HepG2 (cell line): ENCODE results near the gene SDK1. TPM values are rescaled to one million over a fixed set of nuclear protein-coding genes. Genes with fewer than 3 reads are reported as not detected.

Experiments
- ATAC-seq: fragments of 200-7000 bp; cut with Tn5 transposase; 3 replicates; pipeline ENCODE4 v1.9.1; 2020; ENCODE audit warnings: mild to moderate bottlenecking, moderate library complexity
- BruUV-seq: library from RNA; stranded (reverse); fragments of 400-500 nt; replicated peaks from 2 replicates; lab custom pipeline; 2021; lab: Mats Ljungman, UMichigan
- CTCF ChIA-PET: fragments of 300-600 bp; formaldehyde crosslinking; extraction: SDS; loops from one replicate; lab custom pipeline; 2021; ENCODE audit warnings: low total read pairs, inconsistent platforms, low intra/inter-chr PET ratio; lab: Yijun Ruan, JAX
- POLR2A ChIA-PET: fragments of 350-600 bp; sonication (Branson Sonifier 250); formaldehyde crosslinking; loops from one replicate; lab custom pipeline; 2020; ENCODE audit warnings: antibody characterized with exemption, inconsistent platforms; lab: Yijun Ruan, JAX
- DNase-seq: peaks from one replicate; pipeline ENCODE4 v3.0.0-alpha.2; 2015; ENCODE audit warnings: low spot score
- FAIRE-seq: peaks from 3 replicates; lab custom pipeline; 2011; peaks lifted over from hg19 to GRCh38; lab: Jason Lieb, UNC
- H2AFZ ChIP-seq: one replicate; pipeline ENCODE4 v1.6.1; 2011; ENCODE audit warnings: low read length, inconsistent platforms
- H3K27ac ChIP-seq: fragments of 300-600 bp; 3 replicates; pipeline ENCODE4 v1.8.0; 2011; ENCODE audit warnings: mixed run types, mild to moderate bottlenecking, mixed read lengths, low read length, inconsistent platforms; ENCODE audit not compliant: insufficient read depth; ENCODE audit errors: extremely low read length
- H3K27me3 ChIP-seq, 2 experiments: fragments of 200-600 bp in 1 of 2; 2 replicates in 1 of 2; 3 replicates in 1 of 2; pipeline versions ENCODE4 v1.6.0 to v1.8.0; 2011; ENCODE audit warnings: low read length in 2 of 2, mild to moderate bottlenecking in 2 of 2, moderate library complexity in 2 of 2, inconsistent platforms in 1 of 2; ENCODE audit not compliant: insufficient read depth in 2 of 2, control insufficient read depth in 1 of 2
- H3K36me3 ChIP-seq, 2 experiments: fragments of 200-600 bp in 1 of 2; replicated peaks in 1 of 2; 2 replicates in 1 of 2; 3 replicates in 1 of 2; pipeline versions ENCODE4 v1.5.1 to v1.8.0; 2011; ENCODE audit warnings: low read length in 2 of 2, inconsistent platforms in 1 of 2; ENCODE audit not compliant: insufficient read depth in 2 of 2, control insufficient read depth in 1 of 2
- H3K4me1 ChIP-seq: 2 replicates; pipeline ENCODE4 v1.5.1; 2012; ENCODE audit warnings: low read length, inconsistent platforms; ENCODE audit not compliant: insufficient read depth
- H3K4me2 ChIP-seq: 2 replicates; pipeline ENCODE4 v1.6.0; 2011; ENCODE audit warnings: low read depth, low read length, inconsistent platforms
- H3K4me3 ChIP-seq, 3 experiments: fragments of 200-600 bp in 1 of 3; sonication (generic), shearing (Covaris generic) in 1 of 3; replicated peaks in 1 of 3; 2 replicates each; pipeline ENCODE4 v1.5.1; 2011 to 2016; ENCODE audit warnings: low read length in 3 of 3, inconsistent platforms in 2 of 3, low read depth in 2 of 3, mild to moderate bottlenecking in 2 of 3, control low read depth in 1 of 3, mixed read lengths in 1 of 3; ENCODE audit not compliant: insufficient read depth in 1 of 3
- H3K79me2 ChIP-seq: one replicate; pipeline ENCODE4 v1.6.1; 2011; ENCODE audit warnings: low read length, inconsistent platforms; ENCODE audit not compliant: insufficient read depth
- H3K9ac ChIP-seq: 2 replicates; pipeline ENCODE4 v1.6.0; 2011; ENCODE audit warnings: mild to moderate bottlenecking, low read depth, low read length, inconsistent platforms; ENCODE audit not compliant: insufficient read depth
- H3K9me3 ChIP-seq: 2 replicates; pipeline ENCODE4 v1.5.1; 2012; ENCODE audit warnings: mild to moderate bottlenecking, low read length
- H4K20me1 ChIP-seq: 2 replicates; pipeline ENCODE4 v1.6.0; 2011; ENCODE audit warnings: inconsistent platforms, mild to moderate bottlenecking, low read length, moderate library complexity; ENCODE audit not compliant: insufficient read depth
- FOXA3 ChIP-seq: IDR thresholded peaks from 2 replicates; pipeline ENCODE4 v1.6.1; 2016; ENCODE audit warnings: missing genetic modification reagents, missing compliant biosample characterization
- NCOA1 ChIP-seq: sonication (generic); formaldehyde crosslinking; IDR thresholded peaks from 2 replicates; pipeline ENCODE4 v1.9.0; 2021; ENCODE audit warnings: missing genetic modification reagents
- ONECUT2 ChIP-seq: sonication (generic); formaldehyde crosslinking; IDR thresholded peaks from 2 replicates; pipeline ENCODE4 v1.4.0; 2020; ENCODE audit warnings: missing genetic modification reagents
- SKI ChIP-seq: fragments of 450-650 bp; IDR thresholded peaks from one replicate; pipeline ENCODE4 v1.6.1; 2018; ENCODE audit warnings: mild to moderate bottlenecking; ENCODE audit not compliant: partially characterized antibody
- SMAD3 ChIP-seq: sonication (generic); formaldehyde crosslinking; IDR thresholded peaks from 2 replicates; pipeline ENCODE4 v1.4.0; 2020; ENCODE audit warnings: missing genetic modification reagents
- THYN1 ChIP-seq: sonication (generic); formaldehyde crosslinking; IDR thresholded peaks from 2 replicates; pipeline ENCODE4 v1.8.1; 2023; ENCODE audit warnings: low read depth, mild to moderate bottlenecking, moderate library complexity, missing genetic modification reagents, borderline replicate concordance
- TIGD3 ChIP-seq: sonication (generic); formaldehyde crosslinking; IDR thresholded peaks from 2 replicates; pipeline ENCODE4 v1.5.1; 2020; ENCODE audit warnings: mild to moderate bottlenecking, missing genetic modification reagents, borderline replicate concordance
- XBP1 ChIP-seq: sonication (generic); formaldehyde crosslinking; IDR thresholded peaks from 2 replicates; pipeline ENCODE4 v1.5.0; 2020; ENCODE audit warnings: missing genetic modification reagents
- ZC3H4 ChIP-seq: sonication (generic); formaldehyde crosslinking; IDR thresholded peaks from 2 replicates; pipeline ENCODE4 v1.4.0; 2020; ENCODE audit warnings: missing genetic modification reagents, borderline replicate concordance
- ZNF362 ChIP-seq: sonication (generic); formaldehyde crosslinking; IDR thresholded peaks from 2 replicates; pipeline ENCODE4 v1.4.0; 2020; ENCODE audit warnings: missing genetic modification reagents, mild to moderate bottlenecking, borderline replicate concordance
- ZNF569 ChIP-seq: sonication (generic); formaldehyde crosslinking; IDR thresholded peaks from 2 replicates; pipeline ENCODE4 v1.5.0; 2020; ENCODE audit warnings: mild to moderate bottlenecking, missing genetic modification reagents, moderate library complexity, borderline replicate concordance
- ZNF589 ChIP-seq: sonication (generic); formaldehyde crosslinking; conservative IDR thresholded peaks from 2 replicates; pipeline ENCODE4 v1.8.0; 2022; ENCODE audit warnings: mild to moderate bottlenecking, moderate library complexity, missing genetic modification reagents
- ZNF619 ChIP-seq: sonication (generic); formaldehyde crosslinking; IDR thresholded peaks from 2 replicates; pipeline ENCODE4 v1.4.0; 2020; ENCODE audit warnings: mild to moderate bottlenecking, missing genetic modification reagents
- ZNF709 ChIP-seq: sonication (generic); formaldehyde crosslinking; IDR thresholded peaks from 2 replicates; pipeline ENCODE4 v1.5.0; 2020; ENCODE audit warnings: mild to moderate bottlenecking, missing genetic modification reagents
- WGBS: methylation state at CpG from one replicate; pipeline ENCODE4 v1.1.6; 2017; ENCODE audit warnings: low lambda C conversion rate; 5-methylcytosine and 5-hydroxymethylcytosine counted together
- in situ Hi-C: cut with HindIII; loops from 2 replicates; pipeline ENCODE4 v1.10.0; 2017; ENCODE audit warnings: low pct_unique_long_range_greater_than_20kb; ENCODE audit not compliant: extremely low pct_ligation_motif_present
- intact Hi-C: fragments of 100-400 bp; cut with micrococcal nuclease; formaldehyde crosslinking; loops from one replicate; pipeline ENCODE4 v1.10.0; 2022; ENCODE audit not compliant: unreplicated experiment
- polyA plus RNA-seq, 8 experiments: library from polyadenylated mRNA; depleted of rRNA in 3 of 8; stranded (reverse) in 7 of 8; unstranded in 1 of 8; fragments of >200 nt; fragmentation: Illumina TruSeq in 4 of 8; extraction: Trizol in 4 of 8; gene quantifications; 2 replicates each; pipeline versions ENCODE4 v1.2.1 to v1.2.3, GENCODE V29; 2011 to 2016; ENCODE audit warnings: low read depth in 4 of 8, missing spikeins in 1 of 8, mixed read lengths in 1 of 8; ENCODE audit not compliant: insufficient read depth in 1 of 8
- total RNA-seq, 5 experiments: library from RNA; depleted of rRNA; stranded (reverse); fragments of >200 nt; fragmentation: Illumina TruSeq; extraction: Trizol; gene quantifications; 2 replicates each; pipeline ENCODE4 v1.2.3, GENCODE V29; 2016; ENCODE audit warnings: low read depth in 1 of 5

Gene SDK1
- total and polyA plus RNA-seq, 2 of the 13 experiments (the other 11 are each of a cell fraction or from before 2014, with no cell fraction given), result 0.35 to 2.4 TPM

GRCh38 chr7:4307316-4308204, 1006.5 kb downstream of the SDK1 start:
- no peak for ATAC-seq
- Histone ChIP-seq H3K4me3 (no peak overlapping the region), H3K4me2 (no peak overlapping the region), H3K9me3 (no peaks in the 10 kb centered on the region), H2AFZ (no peak overlapping the region), H3K27me3 (peaks cover 0 to 4% of the 10 kb centered on the region in 2 experiments; a peak in 1 of 5 replicates), H3K27ac (no peak overlapping the region), H4K20me1 (no peaks in the 10 kb centered on the region), H3K9ac (no peak overlapping the region), H3K4me1 (no peaks in the 10 kb centered on the region), H3K79me2 (no peaks in the 10 kb centered on the region), H3K36me3 (no peaks in the 10 kb centered on the region)
- 71% methylated on average over 28 of the region's 28 CpGs for WGBS
- BruUV-seq, result no TSS peak
- intact Hi-C loops, result no loop called here
- no peak for DNase-seq
- in situ Hi-C loops, result no loop called here
- CTCF ChIA-PET, result no interaction called here
- no peak for FAIRE-seq
- POLR2A ChIA-PET, result no interaction called here
- no peak for TF ChIP-seq ZC3H4 (CRISPR knock-in tag)
- no peak for TF ChIP-seq SMAD3
- no peak for TF ChIP-seq ZNF619 (CRISPR knock-in tag)
- TF ChIP-seq ZNF709, result no peak
- TF ChIP-seq ZNF589, result no peak
- no peak for TF ChIP-seq NCOA1 (CRISPR knock-in tag)
- no peak for TF ChIP-seq XBP1 (CRISPR knock-in tag)
- TF ChIP-seq SKI, result no peak
- no peak for TF ChIP-seq ZNF362
- no peak for TF ChIP-seq TIGD3 (CRISPR knock-in tag)
- TF ChIP-seq ZNF569 (CRISPR knock-in tag), result no peak
- TF ChIP-seq ONECUT2 (CRISPR knock-in tag), result no peak
- no peak for TF ChIP-seq FOXA3 (CRISPR knock-in tag)
- no peak for TF ChIP-seq THYN1 (CRISPR knock-in tag)
